GM21526 (cell line): ENCODE data around the gene PINLYP.
"Not testable (repeated sequence)": the region's sequence is repeated elsewhere in the genome, so short reads cannot be mapped to it uniquely, and the experiment has no call there.

Experiments
- ATAC-seq: cut with Tn5 transposase; IDR thresholded peaks from one replicate; pipeline ENCODE4 v1.9.1; 2021; ENCODE audit warnings: moderate library complexity; ENCODE audit not compliant: unreplicated experiment, low FRiP score

PINLYP gene

DNA sequence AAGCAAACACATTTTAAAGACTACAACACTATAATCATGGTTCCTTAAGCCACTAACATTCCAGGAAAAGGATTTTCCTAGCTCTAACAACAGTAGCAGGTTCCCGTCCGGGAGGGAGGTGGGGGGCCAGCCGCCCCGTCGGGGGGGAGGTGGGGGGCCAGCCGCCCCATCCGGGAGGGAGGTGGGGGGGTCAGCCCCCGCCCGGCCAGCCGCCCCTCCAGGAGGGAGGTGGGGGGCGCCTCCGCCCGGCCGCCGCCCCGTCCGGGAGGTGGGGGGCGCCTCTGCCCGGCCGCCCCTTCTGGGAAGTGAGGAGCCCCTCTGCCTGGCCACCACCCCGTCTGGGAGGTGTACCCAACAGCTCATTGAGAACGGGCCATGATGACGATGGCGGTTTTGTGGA is 27.7 kb upstream of the PINLYP start:
- ATAC-seq, result not testable (repeated sequence)

DNA sequence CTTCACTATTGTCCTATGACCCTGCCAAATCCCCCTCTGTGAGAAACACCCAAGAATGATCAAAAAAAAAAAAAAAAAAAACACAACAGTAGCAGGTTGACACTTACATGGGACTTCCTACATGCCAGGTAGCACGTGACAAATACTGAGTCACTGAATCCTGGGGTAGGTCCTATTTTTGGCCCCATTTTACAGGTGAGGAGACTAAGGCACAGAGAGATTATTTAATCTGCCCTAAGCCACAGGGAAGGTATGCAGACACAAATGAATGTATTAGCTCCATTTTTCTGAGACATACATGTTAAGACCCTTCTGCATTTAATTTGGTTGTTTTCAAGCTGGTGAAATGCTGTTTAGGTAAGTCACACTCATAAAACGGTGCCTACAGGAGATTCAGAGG is 26.9 kb upstream of the PINLYP start:
- no peak for ATAC-seq

- no peak for ATAC-seq
These were observed 24.0 kb upstream of the PINLYP start for GRCh38 chr19:43551399-43552197.

DNA sequence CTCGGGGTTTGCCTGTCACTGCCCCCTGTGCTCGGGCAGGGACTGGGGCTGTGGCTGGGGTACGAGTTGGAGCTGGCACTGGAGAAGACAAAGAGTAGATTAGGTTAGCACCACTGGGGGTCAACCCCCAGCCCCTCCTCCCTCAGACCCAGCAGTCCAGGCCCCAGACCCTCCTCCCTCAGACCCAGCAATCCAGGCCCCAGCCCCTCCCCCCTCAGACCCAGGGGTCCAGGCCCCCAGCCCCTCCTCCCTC is 23.5 kb upstream of the PINLYP start:
- ATAC-seq, result no peak

DNA sequence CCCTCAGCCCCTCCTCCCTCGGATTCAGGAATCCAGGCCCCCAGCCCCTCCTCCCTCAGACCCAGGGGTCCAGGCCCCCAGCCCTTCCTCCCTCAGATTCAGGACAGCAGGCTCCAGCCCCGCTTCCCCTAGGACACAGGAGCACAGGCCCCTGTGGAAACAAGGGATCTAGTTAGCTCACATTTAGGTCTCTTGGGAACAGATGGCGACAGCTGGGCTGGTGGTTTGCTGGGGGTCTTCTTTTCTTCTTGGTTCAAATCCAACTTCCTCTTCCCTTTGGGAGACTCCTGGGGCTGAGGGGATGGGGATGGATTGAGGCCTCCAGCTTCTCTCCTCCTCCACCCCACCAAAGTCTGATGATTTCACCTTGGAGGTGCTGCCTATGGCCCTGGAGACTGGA is 23.0 kb upstream of the PINLYP start:
- no peak for ATAC-seq

GRCh38 chr19:43553656-43554055 is 21.9 kb upstream of the PINLYP start:
- ATAC-seq, result no peak

DNA sequence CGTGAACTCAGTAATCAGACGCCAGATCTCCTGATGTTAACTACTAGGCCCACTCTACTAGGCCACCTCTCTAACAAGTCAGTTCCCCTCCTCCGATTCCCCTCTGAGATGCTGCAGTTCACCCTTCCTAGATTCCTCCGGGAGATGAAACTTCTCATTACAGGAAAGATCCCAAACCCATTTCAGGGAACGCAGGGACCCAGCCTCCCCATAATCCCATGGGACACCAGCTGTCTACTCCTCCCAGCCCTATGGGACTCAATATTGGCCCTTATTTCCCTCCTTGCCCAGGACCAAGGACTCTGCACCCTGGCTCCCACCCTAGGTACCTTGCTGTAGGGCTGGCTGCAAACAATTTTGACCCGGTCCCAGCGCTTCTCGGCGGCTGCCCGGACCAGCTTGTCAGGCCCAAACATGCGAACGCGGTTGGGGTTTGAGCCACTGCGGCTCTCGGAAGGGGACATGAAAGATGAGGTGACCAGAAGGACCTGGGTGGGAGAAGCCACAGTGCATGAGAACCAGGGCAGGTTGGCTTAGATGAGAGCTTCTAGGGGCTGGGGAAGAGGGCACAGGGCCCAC is 21.2 kb upstream of the PINLYP start:
- no peak for ATAC-seq

DNA sequence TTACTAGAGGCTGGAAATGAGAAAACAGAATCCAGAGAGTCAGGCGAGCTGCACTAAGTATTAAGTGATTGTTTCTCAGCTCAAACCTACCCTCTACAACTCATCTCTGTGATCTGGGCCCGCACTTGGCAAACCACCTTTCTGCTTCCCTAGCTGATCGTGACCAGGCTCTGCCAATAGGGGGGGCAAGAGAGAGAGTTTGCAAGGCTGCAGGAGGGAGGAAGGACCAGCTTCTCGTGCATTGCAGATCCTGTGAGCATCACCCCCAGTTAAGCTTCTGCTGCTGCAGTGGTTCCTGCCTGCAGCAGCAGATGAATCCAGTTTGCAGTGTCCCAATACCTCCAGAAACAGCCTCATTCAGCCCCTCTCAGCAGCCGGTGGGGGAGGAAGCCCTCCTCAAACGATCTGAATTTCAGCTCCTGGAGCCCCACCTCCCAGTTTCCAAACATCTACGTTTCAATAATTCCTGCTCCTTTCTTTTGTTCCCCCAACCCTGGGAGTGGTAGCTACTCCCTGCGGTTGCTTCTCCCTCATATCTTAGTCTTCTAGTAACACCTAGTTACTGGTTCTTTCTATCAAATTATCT is 20.3 kb upstream of the PINLYP start:
- ATAC-seq, result no peak

- ATAC-seq, result no peak
These were observed 14.9 kb upstream of the PINLYP start for GRCh38 chr19:43560687-43561086.

- ATAC-seq, result no peak
These were observed 14.2 kb upstream of the PINLYP start for GRCh38 chr19:43561139-43561970.

- no peak for ATAC-seq
These were observed 13.3 kb upstream of the PINLYP start for GRCh38 chr19:43562226-43562697.

- no peak for ATAC-seq
These were observed 12.8 kb upstream of the PINLYP start for GRCh38 chr19:43562698-43563241.

DNA sequence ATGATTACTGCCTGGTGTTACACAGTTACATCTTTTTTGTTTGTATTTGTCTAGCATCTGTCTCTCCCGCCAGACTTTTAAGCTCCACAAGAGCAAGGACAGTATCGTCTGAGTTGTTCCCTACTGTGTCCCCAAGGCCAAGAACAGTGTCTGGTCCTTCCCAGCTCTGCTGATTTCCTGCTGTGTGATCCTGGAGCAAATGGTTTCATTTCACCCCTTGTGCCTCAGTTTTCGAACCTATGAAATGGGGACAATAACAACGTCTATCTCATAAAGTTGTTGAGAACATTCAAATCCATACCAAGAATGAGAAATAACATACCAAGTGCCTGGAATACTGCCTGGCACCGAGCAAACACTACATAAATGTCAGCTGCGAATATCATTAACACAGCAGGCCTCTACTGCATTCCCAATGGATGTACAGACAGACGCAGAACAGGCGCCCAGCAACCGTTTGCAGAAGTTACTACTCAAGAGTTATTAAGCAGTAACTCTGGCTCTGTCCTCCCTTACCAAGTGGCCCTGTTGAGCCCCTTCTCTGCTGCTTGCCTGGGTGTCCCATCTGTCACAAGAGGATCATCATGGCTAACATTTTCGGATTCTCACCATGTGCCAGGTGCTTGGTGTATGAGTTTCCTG is 11.7 kb upstream of the PINLYP start:
- ATAC-seq, result no peak

- ATAC-seq, result no peak
These were observed 10.8 kb upstream of the PINLYP start for GRCh38 chr19:43564800-43565199.

- ATAC-seq, result no peak
These were observed 5.9 kb upstream of the PINLYP start for GRCh38 chr19:43569657-43570056.

- no peak for ATAC-seq
These were observed 5.3 kb upstream of the PINLYP start for GRCh38 chr19:43570174-43570791.

- no peak for ATAC-seq
These were observed 3.4 kb upstream of the PINLYP start for GRCh38 chr19:43572171-43572588.

DNA sequence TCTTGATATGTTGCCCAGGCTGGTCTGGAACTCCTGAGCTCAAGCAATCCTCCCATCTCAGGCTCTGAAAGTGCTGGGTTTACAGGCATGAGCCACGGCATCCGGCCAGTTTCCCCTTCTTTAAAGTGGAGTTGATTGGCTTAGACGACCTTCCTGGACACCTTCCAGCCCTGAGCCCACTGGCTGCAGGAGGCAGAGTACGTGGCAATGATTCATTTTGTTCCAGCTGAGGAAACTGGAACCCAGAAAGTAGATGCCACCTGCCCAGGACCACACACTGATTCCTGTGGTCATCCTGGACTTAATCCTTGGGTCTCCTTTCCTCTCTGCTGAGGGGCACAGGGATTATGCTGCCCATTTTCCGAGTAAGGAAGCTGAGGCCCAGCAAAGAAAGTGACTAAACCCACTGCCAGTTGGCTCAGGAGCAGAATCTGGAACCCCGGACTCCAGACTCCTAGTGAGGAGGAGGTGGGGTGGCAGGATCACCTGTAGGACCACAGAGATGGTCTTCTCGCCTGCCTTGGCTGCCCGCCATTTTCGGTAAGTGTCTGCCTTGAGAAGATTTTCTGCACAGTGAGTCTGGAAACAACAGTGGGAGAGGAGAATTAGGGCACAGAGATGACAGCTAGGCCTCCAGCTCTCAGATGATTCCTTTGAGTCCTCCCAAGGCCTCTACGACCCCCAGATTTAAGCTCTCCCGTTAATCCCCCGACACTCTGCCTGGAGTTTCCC is 1.0 kb upstream of the PINLYP start:
- ATAC-seq, result no peak
